GM23248 (cell line): ENCODE results near the gene RARA. TPM values are rescaled to one million over a fixed set of nuclear protein-coding genes. Genes with fewer than 3 reads are reported as not detected.

ENCODE experiments used
- DNase-seq: peaks from one replicate; pipeline ENCODE4 v3.0.0-alpha.2; 2015
- H2AFZ ChIP-seq: fragments of 200-600 bp; sonication (generic); 2 replicates; pipeline ENCODE4 v1.6.1; 2016; ENCODE audit warnings: antibody characterized with exemption
- H3F3A ChIP-seq: fragments of 200-600 bp; sonication (generic); 2 replicates; pipeline ENCODE4 v1.6.1; 2016; ENCODE audit warnings: mild to moderate bottlenecking, antibody characterized with exemption, mixed run types; ENCODE audit not compliant: insufficient read depth
- H3K27ac ChIP-seq: fragments of 200-600 bp; sonication (generic); 2 replicates; pipeline ENCODE4 v1.5.1; 2016; ENCODE audit warnings: mild to moderate bottlenecking
- H3K27me3 ChIP-seq: fragments of 200-600 bp; sonication (generic); replicated peaks from 2 replicates; pipeline ENCODE4 v1.6.1; 2016; ENCODE audit warnings: mild to moderate bottlenecking; ENCODE audit not compliant: insufficient read depth
- H3K36me3 ChIP-seq: fragments of 200-600 bp; sonication (generic); 2 replicates; pipeline ENCODE4 v1.6.1; 2016; ENCODE audit warnings: low read depth, mild to moderate bottlenecking
- H3K4me1 ChIP-seq: fragments of 200-600 bp; sonication (generic); 2 replicates; pipeline ENCODE4 v1.6.1; 2016; ENCODE audit warnings: mild to moderate bottlenecking; ENCODE audit not compliant: insufficient read depth
- H3K4me2 ChIP-seq: fragments of 200-600 bp; sonication (generic); one replicate; pipeline ENCODE4 v1.6.1; 2016; ENCODE audit warnings: mild to moderate bottlenecking; ENCODE audit not compliant: unreplicated experiment
- H3K4me3 ChIP-seq: fragments of 200-600 bp; sonication (generic); 2 replicates; pipeline ENCODE4 v1.5.1; 2016; ENCODE audit warnings: mild to moderate bottlenecking
- H3K79me2 ChIP-seq: fragments of 200-600 bp; sonication (generic); 2 replicates; pipeline ENCODE4 v1.6.1; 2016; ENCODE audit warnings: mild to moderate bottlenecking; ENCODE audit not compliant: insufficient read depth
- H3K9ac ChIP-seq: fragments of 200-600 bp; sonication (generic); 2 replicates; pipeline ENCODE4 v1.6.1; 2016; ENCODE audit warnings: mild to moderate bottlenecking
- H3K9me2 ChIP-seq: fragments of 200-600 bp; sonication (generic); 2 replicates; pipeline ENCODE4 v1.6.1; 2016; ENCODE audit warnings: mixed run types, mild to moderate bottlenecking, moderate library complexity; ENCODE audit not compliant: insufficient read depth
- H3K9me3 ChIP-seq: fragments of 200-600 bp; sonication (generic); one replicate; pipeline ENCODE4 v1.6.1; 2017; ENCODE audit warnings: low read depth
- H4K20me1 ChIP-seq: fragments of 200-600 bp; sonication (generic); 2 replicates; pipeline ENCODE4 v1.6.0; 2016; ENCODE audit not compliant: insufficient read depth
- EZH2 ChIP-seq: fragments of 200-600 bp; sonication (generic); IDR thresholded peaks from 2 replicates; pipeline ENCODE4 v1.6.1; 2018; ENCODE audit warnings: antibody characterized with exemption, mild to moderate bottlenecking; ENCODE audit not compliant: insufficient read depth, poor library complexity, severe bottlenecking
- EZH2phosphoT487 ChIP-seq: fragments of 200-600 bp; sonication (generic); IDR thresholded peaks from 2 replicates; pipeline ENCODE4 v1.6.1; 2018; ENCODE audit warnings: antibody characterized with exemption, moderate library complexity, mild to moderate bottlenecking, low read depth; ENCODE audit not compliant: insufficient read depth
- WGBS, 2 experiments: methylation state at CpG; one replicate each; pipeline ENCODE4 v1.1.6; 2015 to 2017; ENCODE audit warnings: low lambda C conversion rate in 2 of 2, low coverage in 1 of 2; ENCODE audit errors: missing lambda C conversion rate in 2 of 2; 5-methylcytosine and 5-hydroxymethylcytosine counted together
- in situ Hi-C: fragments of 300-500 bp; cut with MboI; formaldehyde crosslinking; loops from 2 replicates; pipeline ENCODE4 v1.15.0; 2020
- polyA plus RNA-seq: library from polyadenylated mRNA; unstranded; fragments of >200 nt; fragmentation: Nextera tagmentation; extraction: Ambion mirVana; gene quantifications from 2 replicates; pipeline ENCODE4 v1.2.1, GENCODE V29; 2016
- total RNA-seq: library from RNA; depleted of rRNA; stranded (reverse); fragments of >200 nt; shearing (Covaris generic); gene quantifications from 2 replicates; pipeline ENCODE4 v1.2.3, GENCODE V29; 2014

The RARA gene
- total and polyA plus RNA-seq, 2 experiments from 2014 or later, result 23.7 to 38.9 TPM

- H3K9ac ChIP-seq, result peak overlapping the region; percentile 91
- peak overlapping the region; percentile 83 for H3K27ac ChIP-seq
- H4K20me1 ChIP-seq, result no peaks in the 10 kb centered on the region
- DNase-seq, result peak; percentile 71
- peaks cover 88% of the 10 kb centered on the region for H3K79me2 ChIP-seq
- peaks cover 54% of the 10 kb centered on the region for H3K4me1 ChIP-seq
- no peaks in the 10 kb centered on the region for H3K9me2 ChIP-seq
- H3F3A ChIP-seq, result peaks cover 23% of the 10 kb centered on the region
- in situ Hi-C loops, result no loop called here
- H3K4me2 ChIP-seq, result peak overlapping the region; percentile 97
- no peak for TF ChIP-seq EZH2
- TF ChIP-seq EZH2phosphoT487, result no peak
- H3K9me3 ChIP-seq, result no peaks in the 10 kb centered on the region
- H3K36me3 ChIP-seq, result no peaks in the 10 kb centered on the region
- peak overlapping the region; percentile 84 for H3K4me3 ChIP-seq
- H2AFZ ChIP-seq, result peak overlapping the region; percentile 46; the same call in 1 of the 2 replicates
- no peaks in the 10 kb centered on the region for H3K27me3 ChIP-seq
- WGBS, 2 experiments, result 3% methylated on average over 34 to 43 of the region's 45 CpGs
Measured at GRCh38 chr17:40345161-40345993, 36.4 kb downstream of the RARA start.

- TF ChIP-seq EZH2phosphoT487, result no peak
- no peak for TF ChIP-seq EZH2
- Histone ChIP-seq H3K9ac (peak overlapping the region; percentile 91), H3K9me2 (no peaks in the 10 kb centered on the region), H3K79me2 (peaks cover 88% of the 10 kb centered on the region), H3F3A (peaks cover 16% of the 10 kb centered on the region; the same call in 1 of the 2 replicates), H3K4me3 (peak overlapping the region; percentile 84), H2AFZ (no peak overlapping the region), H4K20me1 (no peaks in the 10 kb centered on the region), H3K4me1 (peaks cover 50% of the 10 kb centered on the region), H3K9me3 (no peaks in the 10 kb centered on the region), H3K27ac (peak overlapping the region; percentile 83), H3K4me2 (peak overlapping the region; percentile 97), H3K36me3 (no peaks in the 10 kb centered on the region; the same call in 1 of the 2 replicates), H3K27me3 (no peaks in the 10 kb centered on the region)
- no peak for DNase-seq
- in situ Hi-C loops, result no loop called here
- 66 to 71% methylated on average over 11 of the region's 11 CpGs for WGBS, 2 experiments
Measured at GRCh38 chr17:40345994-40346764, 37.2 kb downstream of the RARA start.

GRCh38 chr17:40346765-40347158 is 37.8 kb downstream of the RARA start:
- TF ChIP-seq EZH2phosphoT487 (no peak), EZH2 (no peak)
- H3K9me2 ChIP-seq, result no peaks in the 10 kb centered on the region
- peaks cover 91% of the 10 kb centered on the region for H3K79me2 ChIP-seq
- in situ Hi-C loops, result no loop called here
- H2AFZ ChIP-seq, result no peak overlapping the region
- no peak overlapping the region for H3K27ac ChIP-seq
- peaks cover 50% of the 10 kb centered on the region for H3K4me1 ChIP-seq
- no peaks in the 10 kb centered on the region for H4K20me1 ChIP-seq
- no peak overlapping the region for H3K4me2 ChIP-seq
- H3K36me3 ChIP-seq, result no peaks in the 10 kb centered on the region; the same call in 1 of the 2 replicates
- no peak overlapping the region for H3K9ac ChIP-seq
- peaks cover 16% of the 10 kb centered on the region; the same call in 1 of the 2 replicates for H3F3A ChIP-seq
- no peak for DNase-seq
- H3K27me3 ChIP-seq, result no peaks in the 10 kb centered on the region
- no peaks in the 10 kb centered on the region for H3K9me3 ChIP-seq
- WGBS, 2 experiments, result 33 to 60% methylated on average over 1 of the region's 1 CpG
- no peak overlapping the region for H3K4me3 ChIP-seq

- TF ChIP-seq EZH2phosphoT487 (no peak), EZH2 (no peak)
- Histone ChIP-seq H3K27ac (no peak overlapping the region), H3K4me1 (peaks cover 50% of the 10 kb centered on the region), H4K20me1 (no peaks in the 10 kb centered on the region), H3K4me2 (no peak overlapping the region), H3F3A (peaks cover 16% of the 10 kb centered on the region; the same call in 1 of the 2 replicates), H3K36me3 (no peaks in the 10 kb centered on the region; the same call in 1 of the 2 replicates), H3K9ac (no peak overlapping the region), H2AFZ (no peak overlapping the region), H3K9me2 (no peaks in the 10 kb centered on the region), H3K9me3 (no peaks in the 10 kb centered on the region), H3K79me2 (peaks cover 88% of the 10 kb centered on the region), H3K4me3 (no peak overlapping the region), H3K27me3 (no peaks in the 10 kb centered on the region)
- 64 to 67% methylated on average over 8 to 9 of the region's 9 CpGs for WGBS, 2 experiments
- in situ Hi-C loops, result no loop called here
- DNase-seq, result no peak
Measured at GRCh38 chr17:40347319-40348135, 38.5 kb downstream of the RARA start.
